IPS-15b (cell line): ENCODE results near the gene CDK5RAP2.
"Not testable (repeated sequence)": the region's sequence is repeated elsewhere in the genome, so short reads cannot be mapped to it uniquely, and the experiment has no call there.

ENCODE experiments used
- H3K27me3 ChIP-seq: one replicate; pipeline ENCODE4 v1.6.1; 2013; ENCODE audit warnings: low read length; ENCODE audit not compliant: control insufficient read depth, insufficient read depth
- H3K36me3 ChIP-seq: one replicate; pipeline ENCODE4 v1.6.1; 2013; ENCODE audit warnings: low read length; ENCODE audit not compliant: control insufficient read depth, insufficient read depth
- H3K4me1 ChIP-seq: one replicate; pipeline ENCODE4 v1.6.1; 2013; ENCODE audit warnings: mild to moderate bottlenecking, low read length; ENCODE audit not compliant: control insufficient read depth, insufficient read depth
- H3K4me3 ChIP-seq: one replicate; pipeline ENCODE4 v1.5.1; 2013; ENCODE audit warnings: low read depth, low read length
- H3K9ac ChIP-seq: one replicate; pipeline ENCODE4 v1.6.1; 2013; ENCODE audit warnings: low read depth, mild to moderate bottlenecking, low read length
- H3K9me3 ChIP-seq: one replicate; pipeline ENCODE4 v1.6.1; 2013; ENCODE audit warnings: mild to moderate bottlenecking, low read length; ENCODE audit not compliant: control insufficient read depth, insufficient read depth

Gene CDK5RAP2

DNA sequence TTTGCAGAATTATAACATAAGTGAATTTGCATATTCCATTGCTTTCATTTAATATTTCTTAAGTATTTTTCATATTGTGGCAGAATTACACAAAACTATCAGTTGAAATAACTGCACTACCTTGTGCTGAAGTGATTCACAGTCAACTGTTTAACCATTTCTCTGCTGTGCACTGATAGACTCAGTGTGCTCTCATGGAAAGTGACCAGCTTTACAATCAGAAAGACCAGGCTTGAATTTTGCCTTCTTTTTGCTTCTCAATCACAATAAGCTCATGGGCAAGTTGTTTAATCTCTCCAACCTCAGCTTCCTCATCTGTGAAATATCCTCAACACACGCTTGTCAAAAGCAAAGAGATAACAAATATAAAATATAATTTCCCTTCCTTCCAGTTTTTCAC, 18.3 kb downstream of the CDK5RAP2 start:
- Histone ChIP-seq H3K36me3 (peaks cover 6% of the 10 kb centered on the region), H3K27me3 (no peaks in the 10 kb centered on the region), H3K4me3 (no peak overlapping the region), H3K9ac (no peak overlapping the region), H3K9me3 (no peaks in the 10 kb centered on the region), H3K4me1 (no peaks in the 10 kb centered on the region)

DNA sequence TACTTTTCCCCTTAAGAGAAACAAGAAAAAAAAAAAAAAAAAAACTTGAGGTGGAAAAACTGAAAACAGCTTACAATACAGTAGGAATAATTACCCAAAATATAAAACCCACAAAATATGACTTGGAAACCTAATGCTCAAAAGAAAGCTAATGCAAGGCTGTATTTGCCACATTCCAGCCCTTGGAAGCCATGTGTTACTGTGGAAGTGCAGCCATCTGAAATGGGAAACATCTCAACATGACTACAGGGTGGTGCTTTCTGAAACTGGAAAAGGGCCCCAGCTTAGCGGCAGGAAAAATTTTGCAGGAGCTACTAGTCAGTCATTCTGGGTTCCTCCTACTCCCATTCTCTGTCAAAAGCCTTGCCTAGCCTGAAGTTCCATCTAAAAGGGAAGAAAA, 20.4 kb downstream of the CDK5RAP2 start:
- no peak overlapping the region for H3K9ac ChIP-seq
- no peaks in the 10 kb centered on the region for H3K27me3 ChIP-seq
- no peaks in the 10 kb centered on the region for H3K9me3 ChIP-seq
- H3K4me3 ChIP-seq: no peak overlapping the region
- H3K36me3 ChIP-seq: peaks cover 6% of the 10 kb centered on the region
- H3K4me1 ChIP-seq: no peaks in the 10 kb centered on the region

DNA sequence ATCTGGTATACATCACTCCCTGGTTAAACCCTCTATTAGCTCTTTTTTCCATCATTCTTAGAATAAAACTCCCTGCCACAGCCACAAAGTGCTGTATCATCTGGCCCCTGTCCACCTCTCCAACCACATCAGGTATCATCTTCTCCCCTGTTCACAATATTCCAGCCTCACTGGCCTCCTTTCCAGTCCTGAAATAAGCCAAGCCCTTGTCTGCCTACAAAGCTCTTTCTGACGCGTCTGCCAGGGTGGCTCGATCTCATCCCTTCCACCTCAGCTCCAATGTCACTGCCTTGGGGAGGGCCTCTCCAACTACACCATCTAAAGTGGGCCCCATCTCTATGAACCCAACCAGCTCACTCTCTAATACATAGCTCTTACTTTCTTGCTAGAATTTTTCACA, 21.5 kb downstream of the CDK5RAP2 start:
- no peaks in the 10 kb centered on the region for H3K9me3 ChIP-seq
- no peak overlapping the region for H3K4me3 ChIP-seq
- peaks cover 4% of the 10 kb centered on the region for H3K36me3 ChIP-seq
- H3K27me3 ChIP-seq: no peaks in the 10 kb centered on the region
- H3K4me1 ChIP-seq: no peaks in the 10 kb centered on the region
- no peak overlapping the region for H3K9ac ChIP-seq

DNA sequence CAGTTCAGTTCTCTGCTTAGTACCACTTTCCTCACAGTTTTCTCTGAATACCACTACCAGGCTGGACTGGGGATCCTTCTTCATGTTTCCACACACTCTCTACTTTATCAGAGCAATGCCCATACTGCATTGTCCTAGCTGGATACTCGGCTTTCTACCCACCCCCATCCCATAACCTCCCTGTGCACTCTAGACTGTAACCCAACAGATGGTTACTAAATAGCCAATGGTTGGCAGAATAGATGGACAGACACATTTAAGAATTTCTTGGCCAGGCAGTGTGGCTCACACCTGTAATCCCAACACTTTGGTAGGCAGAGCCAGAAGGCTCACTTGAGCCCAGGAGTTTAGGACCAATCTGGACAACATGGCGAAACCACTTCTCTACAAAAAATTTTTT, 22.8 kb downstream of the CDK5RAP2 start:
- no peaks in the 10 kb centered on the region for H3K9me3 ChIP-seq
- H3K9ac ChIP-seq: no peak overlapping the region
- no peaks in the 10 kb centered on the region for H3K36me3 ChIP-seq

DNA sequence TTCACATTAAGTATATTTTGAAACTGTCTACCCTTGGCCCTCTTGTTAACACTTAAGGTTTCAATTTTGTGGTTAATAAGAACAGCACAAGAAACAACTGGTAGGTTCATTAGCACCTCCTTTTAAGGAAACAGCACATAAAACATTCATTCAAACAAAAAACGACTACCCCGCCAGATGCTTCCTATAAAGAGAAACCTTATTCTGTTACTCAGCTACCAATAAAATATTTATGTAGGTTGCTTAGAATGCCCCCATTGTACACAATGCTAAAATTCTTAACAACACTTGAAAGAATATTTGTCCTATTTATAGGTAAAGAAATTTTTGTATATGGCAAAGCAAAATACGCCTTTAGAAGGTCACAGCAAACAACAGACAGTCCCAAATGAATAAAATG, 23.2 kb downstream of the CDK5RAP2 start:
- Histone ChIP-seq H3K9ac (no peak overlapping the region), H3K9me3 (no peaks in the 10 kb centered on the region), H3K4me3 (no peak overlapping the region), H3K27me3 (no peaks in the 10 kb centered on the region), H3K4me1 (no peaks in the 10 kb centered on the region), H3K36me3 (no peaks in the 10 kb centered on the region)

More for the DNA sequence above, 22.8 kb downstream of the CDK5RAP2 start:
- no peaks in the 10 kb centered on the region for H3K4me1 ChIP-seq
- no peak overlapping the region for H3K4me3 ChIP-seq
- no peaks in the 10 kb centered on the region for H3K27me3 ChIP-seq

DNA sequence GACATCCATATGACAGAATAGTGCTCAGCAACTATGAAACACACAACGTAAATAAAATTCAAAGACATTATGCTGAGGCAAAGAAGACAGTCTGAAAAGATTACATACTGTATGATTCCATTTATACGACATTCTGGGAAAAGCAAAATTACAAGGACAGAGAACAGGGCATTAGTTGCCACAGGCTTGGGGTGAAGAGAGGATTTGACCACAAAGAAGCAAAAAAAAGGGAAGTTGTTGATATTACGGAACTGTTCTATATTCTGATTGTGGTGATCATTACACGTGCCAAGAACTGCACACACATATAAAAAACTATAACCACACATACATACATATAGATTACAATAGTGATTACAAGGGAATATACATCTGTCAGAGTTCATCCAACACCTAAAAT, 24.1 kb downstream of the CDK5RAP2 start:
- H3K4me3 ChIP-seq: no peak overlapping the region
- H3K4me1 ChIP-seq: no peaks in the 10 kb centered on the region
- H3K9ac ChIP-seq: no peak overlapping the region
- no peaks in the 10 kb centered on the region for H3K27me3 ChIP-seq
- H3K36me3 ChIP-seq: no peaks in the 10 kb centered on the region
- no peaks in the 10 kb centered on the region for H3K9me3 ChIP-seq

DNA sequence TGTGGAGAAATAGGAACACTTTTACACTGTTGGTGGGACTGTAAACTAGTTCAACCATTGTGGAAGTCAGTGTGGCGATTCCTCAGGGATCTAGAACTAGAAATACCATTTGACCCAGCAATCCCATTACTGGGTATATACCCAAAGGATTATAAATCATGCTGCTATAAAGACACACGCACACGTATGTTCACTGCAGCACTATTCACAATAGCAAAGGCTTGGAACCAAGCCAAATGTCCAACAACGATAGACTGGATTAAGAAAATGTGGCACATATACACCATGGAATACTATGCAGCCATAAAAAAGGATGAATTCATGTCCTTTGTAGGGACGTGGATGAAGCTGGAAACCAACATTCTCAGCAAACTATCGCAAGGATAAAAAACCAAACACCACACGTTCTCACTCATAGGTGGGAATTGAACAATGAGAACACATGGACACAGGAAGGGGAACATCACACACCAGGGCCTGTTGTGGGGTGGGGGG, 27.7 kb downstream of the CDK5RAP2 start:
- not testable (repeated sequence) for H3K9me3 ChIP-seq, H3K4me3 ChIP-seq, H3K9ac ChIP-seq, H3K27me3 ChIP-seq, H3K36me3 ChIP-seq, H3K4me1 ChIP-seq

DNA sequence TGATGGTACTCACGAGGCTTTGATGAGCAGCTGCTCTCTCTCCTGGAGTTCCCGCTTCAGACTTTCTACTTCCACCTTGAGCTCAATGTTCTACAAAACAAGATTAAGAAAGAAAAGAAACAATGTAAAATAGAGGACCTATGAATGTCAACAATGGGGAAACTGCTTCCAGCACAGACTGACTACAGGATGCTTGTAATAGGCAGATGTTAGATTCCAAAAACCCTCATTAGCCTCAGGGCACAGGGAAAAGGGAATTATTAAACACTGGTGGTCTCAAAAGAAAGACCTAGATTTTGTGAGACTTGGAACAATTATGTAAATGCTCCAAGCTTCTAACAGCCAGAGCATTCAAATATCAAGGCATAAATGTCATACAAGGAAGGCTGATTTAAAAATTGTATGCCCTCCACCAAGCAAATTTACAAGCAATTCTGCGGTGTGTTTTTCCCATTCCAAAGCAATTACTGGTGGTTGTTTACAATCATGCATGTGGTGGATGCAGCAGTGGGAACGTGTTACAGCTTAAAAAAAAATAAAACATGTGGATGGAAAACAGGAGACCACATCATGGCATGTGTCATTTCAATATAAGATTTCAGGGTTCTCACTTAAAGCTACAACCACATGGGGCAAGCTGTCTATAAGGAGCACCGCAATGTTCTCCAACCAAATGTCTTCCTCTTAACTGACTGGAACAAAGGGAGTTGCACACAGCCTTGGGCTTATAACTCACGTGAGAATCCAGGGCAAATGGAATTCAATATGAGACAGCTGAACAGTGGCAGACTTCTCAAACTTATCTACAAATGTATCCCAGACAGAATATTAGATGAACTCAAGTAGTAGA, 34.0 kb downstream of the CDK5RAP2 start:
- Histone ChIP-seq H3K4me1 (no peaks in the 10 kb centered on the region), H3K9me3 (no peaks in the 10 kb centered on the region), H3K9ac (no peak overlapping the region), H3K4me3 (no peak overlapping the region), H3K36me3 (peaks cover 9% of the 10 kb centered on the region), H3K27me3 (no peaks in the 10 kb centered on the region)

DNA sequence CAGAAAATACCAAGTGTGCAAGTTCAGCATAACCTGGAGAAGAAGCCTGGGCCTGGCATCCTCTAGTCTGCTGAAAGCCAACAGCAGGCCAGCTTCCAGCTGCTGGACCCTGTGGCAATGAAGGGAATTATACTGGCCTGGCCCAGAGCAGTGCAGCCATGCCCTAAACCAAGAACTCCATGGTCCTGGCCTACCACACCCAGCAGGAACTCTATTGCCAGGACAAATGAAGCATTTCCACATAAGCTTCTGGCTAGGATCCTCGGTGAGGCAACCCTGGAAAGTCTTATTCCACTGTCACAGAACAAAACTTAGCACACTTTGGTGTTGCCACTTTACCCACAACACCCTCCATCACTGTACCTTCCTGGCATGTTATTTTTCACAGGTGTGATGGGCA, 35.5 kb downstream of the CDK5RAP2 start:
- H3K4me1 ChIP-seq: no peaks in the 10 kb centered on the region
- H3K9me3 ChIP-seq: no peaks in the 10 kb centered on the region
- no peaks in the 10 kb centered on the region for H3K27me3 ChIP-seq
- no peak overlapping the region for H3K4me3 ChIP-seq
- H3K9ac ChIP-seq: no peak overlapping the region
- peaks cover 5% of the 10 kb centered on the region for H3K36me3 ChIP-seq

DNA sequence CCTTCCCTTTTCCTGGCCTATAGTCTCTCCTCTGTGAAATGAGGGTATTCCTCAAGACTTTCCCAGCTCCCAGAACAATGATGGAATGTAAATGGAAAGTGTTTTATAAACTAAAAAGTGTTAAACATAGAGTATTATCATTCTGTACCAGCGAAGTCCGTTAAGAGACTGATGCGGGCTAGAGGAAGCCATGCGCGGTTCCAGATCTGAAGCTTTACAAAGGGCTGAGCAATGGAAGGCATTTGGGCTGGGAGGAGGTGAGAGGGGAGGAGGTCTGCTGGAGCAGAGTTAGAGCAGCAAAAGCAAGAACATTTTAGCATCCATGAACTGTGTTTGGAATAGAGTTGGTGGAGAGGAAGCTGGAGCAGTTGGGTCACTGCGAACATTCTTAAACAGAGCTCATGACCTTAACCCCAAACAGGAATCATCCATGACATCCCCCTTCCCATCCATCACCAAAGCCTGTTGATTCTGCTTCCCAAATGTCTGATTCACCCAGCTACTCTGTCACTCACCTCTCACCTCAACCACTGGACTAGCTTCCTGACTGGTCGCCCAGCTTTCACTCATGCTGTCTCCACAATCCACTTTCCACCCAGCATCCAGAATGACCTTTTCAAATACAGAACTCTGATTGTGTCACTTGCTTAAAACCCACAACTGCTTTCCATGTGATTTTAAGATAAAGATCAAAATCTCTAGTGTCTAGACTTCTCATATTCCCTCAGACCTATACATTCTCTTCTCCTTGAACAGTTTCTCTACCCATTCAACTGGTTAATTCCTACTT, 37.1 kb downstream of the CDK5RAP2 start:
- H3K36me3 ChIP-seq: no peaks in the 10 kb centered on the region
- H3K27me3 ChIP-seq: no peaks in the 10 kb centered on the region
- H3K9ac ChIP-seq: no peak overlapping the region
- no peak overlapping the region for H3K4me3 ChIP-seq
- no peaks in the 10 kb centered on the region for H3K4me1 ChIP-seq
- H3K9me3 ChIP-seq: no peaks in the 10 kb centered on the region

DNA sequence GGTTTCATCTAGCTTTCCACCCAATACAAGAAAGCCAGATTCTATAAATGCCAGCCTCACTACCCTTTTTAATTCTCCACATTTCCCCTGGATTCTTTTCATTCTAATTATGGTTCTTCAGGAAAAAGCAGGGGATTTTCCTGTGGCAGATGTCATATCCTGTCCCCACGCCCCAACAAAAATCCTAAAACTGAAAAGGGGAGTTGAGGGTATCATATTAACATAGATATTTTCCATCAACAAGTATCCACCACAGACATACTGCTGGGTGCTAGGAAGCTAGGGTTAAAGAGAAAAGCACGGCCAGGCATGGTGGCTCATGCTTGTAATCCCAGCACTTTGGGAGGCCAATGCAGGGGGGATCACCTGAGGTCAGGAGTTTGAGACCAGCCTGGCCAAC, 38.0 kb downstream of the CDK5RAP2 start:
- Histone ChIP-seq H3K4me1 (no peaks in the 10 kb centered on the region), H3K27me3 (no peaks in the 10 kb centered on the region), H3K4me3 (no peak overlapping the region), H3K9ac (no peak overlapping the region), H3K9me3 (no peaks in the 10 kb centered on the region), H3K36me3 (no peaks in the 10 kb centered on the region)

DNA sequence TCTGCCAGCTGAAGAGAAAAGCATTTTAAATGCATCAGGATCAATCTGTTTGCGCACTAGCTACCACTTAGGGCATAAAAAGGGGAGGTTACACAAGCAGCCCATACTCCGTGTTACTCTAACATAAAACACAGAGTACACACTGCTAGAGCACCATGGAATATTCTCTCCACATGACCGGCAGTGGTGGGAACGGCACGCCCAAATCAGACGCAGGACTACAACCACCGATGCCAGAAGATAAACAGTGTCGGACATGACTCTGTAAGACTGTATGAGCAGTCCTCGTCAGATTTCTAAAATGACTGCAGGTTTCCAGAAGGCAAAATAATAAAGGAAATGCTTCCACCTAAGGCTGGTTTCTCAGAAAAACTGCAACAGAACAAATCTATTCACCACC, 40.0 kb downstream of the CDK5RAP2 start:
- peaks cover 10% of the 10 kb centered on the region for H3K36me3 ChIP-seq
- no peak overlapping the region for H3K4me3 ChIP-seq
- no peaks in the 10 kb centered on the region for H3K9me3 ChIP-seq
- H3K4me1 ChIP-seq: no peaks in the 10 kb centered on the region
- H3K9ac ChIP-seq: no peak overlapping the region
- H3K27me3 ChIP-seq: no peaks in the 10 kb centered on the region
